GM10266 (cell line): Measurements from ENCODE around the gene SOBP.

Experiments used
- DNase-seq: peaks from one replicate; pipeline ENCODE4 v3.0.0; 2012; ENCODE audit errors: extremely low spot score
- TF ChIP-seq, protein P1 (sequence below): IDR thresholded peaks from 2 replicates; pipeline ENCODE4 v1.5.1; 2012; ENCODE audit warnings: mild to moderate bottlenecking, low read depth; ENCODE audit not compliant: control insufficient read depth, insufficient read depth; ENCODE audit errors: missing control alignments

Gene SOBP

DNA sequence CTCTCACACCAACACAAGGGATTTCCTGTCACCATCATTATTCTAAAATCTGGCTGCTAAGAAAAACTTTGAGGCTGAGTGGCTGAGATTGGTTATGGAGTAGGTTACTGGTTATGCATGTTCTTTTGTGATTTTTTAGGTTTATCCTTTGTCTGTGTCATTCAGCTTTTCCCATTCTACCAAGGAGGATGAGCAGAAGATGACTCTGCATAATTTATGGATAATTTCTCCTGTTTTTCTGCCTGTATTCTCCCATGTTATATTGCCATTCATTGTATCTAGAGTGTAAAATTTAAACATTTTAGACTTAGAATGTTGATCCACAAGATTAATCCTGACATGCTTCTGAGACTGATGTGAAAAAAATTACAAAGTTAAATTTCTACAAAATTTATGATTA lies 67.8 kb downstream of the SOBP start:
- DNase-seq = no peak
- TF ChIP-seq, protein P1, sequence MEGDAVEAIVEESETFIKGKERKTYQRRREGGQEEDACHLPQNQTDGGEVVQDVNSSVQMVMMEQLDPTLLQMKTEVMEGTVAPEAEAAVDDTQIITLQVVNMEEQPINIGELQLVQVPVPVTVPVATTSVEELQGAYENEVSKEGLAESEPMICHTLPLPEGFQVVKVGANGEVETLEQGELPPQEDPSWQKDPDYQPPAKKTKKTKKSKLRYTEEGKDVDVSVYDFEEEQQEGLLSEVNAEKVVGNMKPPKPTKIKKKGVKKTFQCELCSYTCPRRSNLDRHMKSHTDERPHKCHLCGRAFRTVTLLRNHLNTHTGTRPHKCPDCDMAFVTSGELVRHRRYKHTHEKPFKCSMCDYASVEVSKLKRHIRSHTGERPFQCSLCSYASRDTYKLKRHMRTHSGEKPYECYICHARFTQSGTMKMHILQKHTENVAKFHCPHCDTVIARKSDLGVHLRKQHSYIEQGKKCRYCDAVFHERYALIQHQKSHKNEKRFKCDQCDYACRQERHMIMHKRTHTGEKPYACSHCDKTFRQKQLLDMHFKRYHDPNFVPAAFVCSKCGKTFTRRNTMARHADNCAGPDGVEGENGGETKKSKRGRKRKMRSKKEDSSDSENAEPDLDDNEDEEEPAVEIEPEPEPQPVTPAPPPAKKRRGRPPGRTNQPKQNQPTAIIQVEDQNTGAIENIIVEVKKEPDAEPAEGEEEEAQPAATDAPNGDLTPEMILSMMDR = no peak

DNA sequence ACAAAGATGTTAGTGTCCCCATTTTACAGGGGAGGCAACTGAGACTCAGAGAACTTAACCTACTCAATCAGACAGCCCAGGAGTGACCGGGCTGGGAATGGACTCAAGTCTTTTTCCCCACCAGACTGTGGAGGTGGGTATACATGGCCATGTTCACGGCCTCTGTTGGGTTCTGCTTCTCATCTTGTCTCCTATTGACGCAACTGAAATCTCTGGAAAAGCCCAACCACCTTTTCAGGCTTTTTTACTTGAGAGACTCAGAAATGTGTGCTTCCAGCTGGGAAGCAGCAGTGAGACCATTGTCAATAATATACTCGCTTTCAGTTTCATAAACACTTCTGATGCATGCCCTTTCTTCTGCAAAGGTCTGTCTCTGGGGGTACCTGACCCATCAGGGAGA lies 70.7 kb downstream of the SOBP start:
- TF ChIP-seq, protein P1 = no peak
- no peak for DNase-seq

GRCh38 chr6:107561306-107561705 lies 71.4 kb downstream of the SOBP start:
- DNase-seq = no peak
- TF ChIP-seq, protein P1 = no peak

GRCh38 chr6:107563694-107564588 lies 74.0 kb downstream of the SOBP start:
- DNase-seq = no peak
- TF ChIP-seq, protein P1 = no peak

DNA sequence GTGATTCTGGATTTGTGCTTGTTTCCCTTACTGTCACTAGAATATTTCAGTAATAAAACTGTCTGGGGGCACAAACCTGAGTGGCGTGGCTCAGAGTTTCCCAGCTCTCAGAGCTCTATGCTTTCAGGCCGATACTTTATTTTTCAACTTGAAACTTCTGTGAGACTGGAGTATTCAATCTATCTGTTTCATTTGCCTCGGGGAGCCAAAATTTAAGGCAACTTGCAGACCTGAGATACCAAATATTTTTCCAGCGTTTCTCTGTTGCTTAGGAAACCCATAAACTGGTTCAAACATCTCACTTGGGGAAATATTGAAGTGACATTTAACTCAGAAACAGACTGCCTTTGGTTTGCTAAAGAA lies 74.7 kb downstream of the SOBP start:
- DNase-seq = no peak
- TF ChIP-seq, protein P1 = no peak

DNA sequence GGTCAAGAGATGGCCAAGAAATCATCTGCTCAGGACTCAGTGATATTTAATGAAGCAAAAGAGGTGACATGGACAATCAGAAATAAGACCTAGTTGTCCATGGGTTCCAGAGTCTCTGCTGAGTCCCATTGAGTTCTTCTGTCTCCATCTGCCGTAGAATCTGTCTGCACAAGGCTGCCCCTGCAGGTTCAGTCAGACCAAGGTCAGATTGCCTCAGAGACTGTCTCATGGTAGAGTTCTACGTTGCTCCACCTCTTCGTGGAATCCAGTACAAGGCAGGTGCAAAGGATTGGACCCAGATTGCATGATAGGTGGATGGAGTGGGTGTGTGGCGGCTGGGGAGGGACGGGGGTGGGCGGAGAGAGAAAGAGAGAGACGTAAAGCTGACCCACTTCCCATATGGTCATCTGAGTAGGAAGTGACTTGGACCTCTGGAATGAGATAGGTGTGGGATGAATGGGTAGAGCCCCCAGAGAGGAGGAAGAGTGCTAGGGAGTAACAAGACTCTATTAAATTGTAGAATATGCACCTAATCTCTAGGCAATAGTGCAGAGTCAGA lies 75.3 kb downstream of the SOBP start:
- TF ChIP-seq, protein P1 = no peak
- DNase-seq = no peak

DNA sequence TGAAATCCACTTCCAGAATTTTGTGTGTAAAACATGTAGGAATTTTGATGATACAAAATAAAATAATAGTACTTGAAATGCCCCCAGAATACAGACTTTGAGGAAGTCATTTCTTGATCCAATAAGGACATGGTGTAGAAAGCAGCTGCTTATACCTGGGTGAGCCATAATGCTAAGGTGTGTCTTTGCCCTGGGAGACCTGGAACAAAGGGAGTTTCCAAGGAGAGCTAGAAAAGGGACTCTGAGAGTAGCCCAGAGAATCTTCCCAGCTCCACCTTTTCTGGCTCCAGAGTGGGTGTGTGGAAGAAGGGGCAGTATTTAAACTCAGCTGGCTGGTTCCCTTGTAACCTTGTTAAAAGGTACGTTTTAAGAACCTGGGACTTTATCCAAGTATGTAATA lies 77.7 kb downstream of the SOBP start:
- TF ChIP-seq, protein P1 = no peak
- DNase-seq = no peak
